Urothelium cell line (cell line): ENCODE results near the gene CLCNKA.
"Not testable (repeated sequence)": the region's sequence is repeated elsewhere in the genome, so short reads cannot be mapped to it uniquely, and the experiment has no call there.

ENCODE experiments used
- DNase-seq: peaks from one replicate; pipeline ENCODE4 v3.0.0; 2011; ENCODE audit warnings: low spot score, mixed read lengths
- FAIRE-seq: peaks from 2 replicates; lab custom pipeline; 2011; peaks lifted over from hg19 to GRCh38; lab: Jason Lieb, UNC

Gene CLCNKA

GRCh38 chr1:16017076-16017460 lies 4.8 kb upstream of the CLCNKA start:
- no peak for DNase-seq
- no peak for FAIRE-seq

DNA sequence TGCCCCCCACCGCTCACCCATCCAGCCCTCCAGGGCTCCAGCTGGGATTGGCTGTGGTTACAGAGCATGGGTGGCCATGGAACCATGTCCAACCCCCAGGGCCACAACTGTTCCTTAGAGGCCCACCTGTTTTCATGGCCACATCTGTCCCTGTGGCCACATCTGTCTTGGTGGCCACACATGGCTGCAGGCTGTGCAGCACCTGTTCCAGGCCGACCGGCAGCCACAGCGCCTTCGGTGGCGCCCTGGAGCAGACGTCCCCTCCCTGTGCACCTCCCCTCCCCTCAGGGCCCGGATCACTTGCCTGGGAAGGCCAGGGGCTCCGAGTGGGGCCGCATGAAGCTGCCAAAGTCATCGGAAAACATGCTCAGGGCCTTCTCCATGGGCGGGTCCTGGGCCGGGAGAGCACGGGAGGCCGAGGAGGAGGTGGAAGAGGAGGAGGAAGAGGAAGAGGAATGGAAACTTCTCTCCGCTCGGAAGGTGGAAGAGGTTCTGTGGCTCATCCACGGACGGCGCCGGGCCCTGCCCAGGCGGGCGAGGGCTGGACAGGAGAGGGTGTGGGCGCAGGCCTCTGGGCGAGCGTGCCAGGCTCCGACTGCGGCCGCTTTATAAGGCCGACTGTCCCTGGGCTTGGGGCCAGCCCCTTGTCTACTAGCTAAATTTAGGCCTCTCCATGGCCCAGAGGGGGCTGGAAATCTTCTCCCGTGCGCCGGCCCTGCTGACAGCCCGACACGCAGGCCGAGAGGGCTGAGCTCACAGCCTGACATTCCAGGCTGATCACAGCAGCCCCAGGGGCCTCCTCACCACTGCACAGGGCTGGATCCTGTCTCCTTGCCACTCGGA lies 4.2 kb upstream of the CLCNKA start, which contains the start of gene HSPB7:
HSPB7 (minus strand) TSS at position 583 of the 843 bp plus-strand sequence; CDS start at position 503, 80 bp downstream.
- FAIRE-seq (no peak), DNase-seq (no peak)

- FAIRE-seq: no peak
- DNase-seq: no peak
Observed at GRCh38 chr1:16018308-16018707, 3.5 kb upstream of the CLCNKA start.

GRCh38 chr1:16018749-16019643 lies 2.8 kb upstream of the CLCNKA start:
- DNase-seq (no peak), FAIRE-seq (no peak)

DNA sequence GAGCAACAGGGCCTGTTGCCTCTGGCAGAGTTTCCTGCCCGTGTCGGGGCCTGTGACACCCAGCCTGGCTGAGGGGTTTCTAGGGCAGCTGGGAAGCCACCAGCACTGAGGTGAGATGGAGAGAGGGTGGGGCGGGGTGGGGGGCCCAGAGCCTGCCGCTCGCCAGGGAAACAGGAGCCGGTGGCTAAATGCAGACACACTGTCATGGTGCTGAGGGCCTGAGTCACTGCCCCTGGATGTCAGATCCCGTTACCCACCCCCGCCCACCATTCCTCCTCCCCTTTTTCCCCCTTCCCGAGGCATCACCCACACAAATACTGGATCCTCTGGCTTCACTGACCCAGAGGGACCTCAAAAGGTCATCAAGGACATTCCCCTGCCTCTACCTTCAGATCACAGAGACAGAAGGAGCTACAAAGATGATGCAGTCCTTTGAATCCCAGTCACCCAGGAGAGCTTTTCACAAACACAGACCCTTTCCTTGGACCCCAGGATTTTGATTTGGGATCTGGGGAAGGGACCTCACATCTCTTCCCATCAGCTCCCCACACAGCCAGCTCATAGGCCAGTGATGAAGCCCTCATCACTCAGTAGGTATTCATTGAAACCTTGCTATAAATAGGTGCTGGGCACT lies 2.1 kb upstream of the CLCNKA start:
- no peak for FAIRE-seq
- peak; percentile 50 for DNase-seq

DNA sequence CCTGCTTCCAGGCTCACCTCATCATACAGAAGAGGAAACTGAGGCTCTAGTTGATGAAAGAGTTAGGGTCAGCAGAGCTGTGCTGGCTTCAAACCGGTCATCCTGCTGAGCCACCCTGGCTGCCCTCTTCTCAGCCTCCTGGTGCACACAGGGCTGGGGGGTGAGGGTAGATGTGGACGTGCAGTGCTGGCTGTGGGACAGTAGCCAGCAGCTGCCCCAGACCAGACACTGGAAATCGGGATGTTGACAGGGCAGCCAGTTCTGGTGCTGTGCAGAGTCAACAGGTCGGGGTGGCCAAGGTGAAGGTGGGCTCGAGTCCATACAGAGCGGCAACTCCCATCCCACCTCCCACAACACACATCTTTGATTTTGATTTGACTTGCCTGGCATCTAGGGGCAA lies 1.5 kb upstream of the CLCNKA start:
- DNase-seq: no peak
- FAIRE-seq: no peak

GRCh38 chr1:16020878-16021277 lies 958 bp upstream of the CLCNKA start:
- not testable (repeated sequence) for DNase-seq
- FAIRE-seq: peak; percentile 72

DNA sequence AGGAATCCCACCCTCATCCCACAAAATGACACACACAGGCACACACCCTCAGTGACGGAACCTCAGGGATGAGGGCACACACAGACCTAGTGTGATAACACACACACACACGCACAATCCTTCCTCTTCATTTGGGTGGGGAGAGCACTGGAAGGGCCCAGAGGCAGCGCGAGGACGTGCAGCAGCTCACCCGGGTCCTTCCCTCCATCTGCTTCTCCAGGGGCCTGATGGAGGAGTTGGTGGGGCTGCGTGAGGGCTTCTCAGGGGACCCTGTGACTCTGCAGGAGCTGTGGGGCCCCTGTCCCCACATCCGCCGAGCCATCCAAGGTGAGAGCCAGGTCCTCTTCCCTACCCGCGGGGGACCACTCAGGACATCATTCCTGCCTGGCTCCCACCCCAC lies 557 bp downstream of the CLCNKA start:
- DNase-seq (no peak), FAIRE-seq (no peak)

DNA sequence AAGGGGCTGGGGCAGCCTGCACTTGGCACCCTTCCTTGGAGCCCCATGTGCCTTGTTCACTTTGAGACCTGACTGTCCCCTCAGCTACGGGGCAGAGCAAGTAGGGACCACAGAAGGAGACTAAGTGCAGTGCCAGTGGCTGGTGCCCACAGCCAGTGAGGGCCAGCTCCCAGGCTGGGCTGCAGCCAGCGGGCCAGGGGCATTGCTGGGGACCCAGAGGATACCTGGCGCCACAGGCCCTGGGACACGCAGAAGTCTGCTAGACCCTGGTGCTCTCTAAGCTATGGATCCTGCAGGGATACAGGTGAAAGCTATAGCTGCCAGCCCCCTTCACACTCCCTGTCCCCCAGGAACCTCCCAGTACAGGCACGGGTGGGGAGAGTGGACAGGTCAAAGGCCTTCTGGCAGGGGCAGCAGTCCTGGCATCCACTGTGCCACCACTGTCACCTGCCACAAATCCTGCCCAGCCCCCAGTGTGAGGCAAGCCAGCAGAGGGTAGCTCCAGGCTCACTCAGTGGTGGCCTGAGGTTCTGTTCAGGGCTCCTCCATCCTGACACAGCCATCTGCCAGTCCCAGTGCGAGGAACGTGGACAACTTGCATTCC lies 1.3 kb downstream of the CLCNKA start:
- DNase-seq: no peak

GRCh38 chr1:16026302-16026701 lies 4.5 kb downstream of the CLCNKA start:
- not testable (repeated sequence) for DNase-seq, FAIRE-seq

More for the DNA sequence above, 1.3 kb downstream of the CLCNKA start:
- no peak for FAIRE-seq

DNA sequence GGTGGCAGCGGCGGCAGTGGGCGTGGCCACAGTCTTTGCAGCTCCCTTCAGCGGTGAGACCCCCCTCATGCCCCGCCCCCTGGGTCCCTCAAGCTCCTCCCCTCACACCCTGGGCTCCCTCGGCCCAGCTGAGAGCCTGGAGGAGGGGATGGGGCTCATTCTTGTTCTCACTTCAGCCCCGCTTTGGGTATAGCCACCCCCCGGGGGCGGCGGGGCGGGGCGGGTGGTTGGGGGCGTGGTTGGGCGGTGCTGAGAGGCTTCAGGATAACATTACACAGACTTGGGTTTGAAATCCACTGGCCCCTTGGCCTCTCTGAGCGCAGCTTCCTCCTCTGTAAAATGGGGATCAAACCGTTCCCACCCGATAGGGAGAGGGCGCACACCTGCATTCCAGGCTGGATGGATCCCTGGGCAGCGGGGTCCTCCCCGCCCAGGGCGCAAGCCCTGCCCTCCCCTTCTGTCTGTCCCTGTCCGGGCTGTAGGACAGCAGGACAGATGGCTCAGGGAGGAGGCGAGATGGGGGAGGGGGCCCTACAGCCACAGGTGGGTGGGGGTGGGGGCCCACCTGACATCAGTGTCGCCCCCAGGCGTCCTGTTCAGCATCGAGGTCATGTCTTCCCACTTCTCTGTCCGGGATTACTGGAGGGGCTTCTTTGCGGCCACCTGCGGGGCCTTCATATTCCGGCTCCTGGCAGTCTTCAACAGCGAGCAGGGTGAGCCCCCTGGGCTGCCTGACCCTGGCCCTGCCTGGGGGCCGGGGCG lies 5.1 kb downstream of the CLCNKA start:
- FAIRE-seq (no peak), DNase-seq (no peak)

GRCh38 chr1:16028237-16029002 lies 6.6 kb downstream of the CLCNKA start:
- DNase-seq (no peak), FAIRE-seq (no peak)

DNA sequence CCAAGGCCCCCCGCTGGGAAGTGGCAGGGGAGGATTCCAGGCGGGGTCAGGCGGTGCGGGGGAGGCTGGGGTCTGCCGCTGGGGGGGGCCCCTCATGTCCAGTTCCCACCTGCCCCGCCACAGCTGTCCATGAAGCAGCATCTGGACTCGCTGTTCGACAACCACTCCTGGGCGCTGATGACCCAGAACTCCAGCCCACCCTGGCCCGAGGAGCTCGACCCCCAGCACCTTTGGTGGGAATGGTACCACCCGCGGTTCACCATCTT lies 7.1 kb downstream of the CLCNKA start:
- not testable (repeated sequence) for FAIRE-seq, DNase-seq

GRCh38 chr1:16029288-16029687 lies 7.5 kb downstream of the CLCNKA start:
- FAIRE-seq: no peak
- no peak for DNase-seq

- no peak for DNase-seq
- FAIRE-seq: no peak
Observed at GRCh38 chr1:16031551-16031950, 9.7 kb downstream of the CLCNKA start.

GRCh38 chr1:16032388-16033102 lies 10.7 kb downstream of the CLCNKA start:
- FAIRE-seq (no peak), DNase-seq (peak; percentile 88)

DNA sequence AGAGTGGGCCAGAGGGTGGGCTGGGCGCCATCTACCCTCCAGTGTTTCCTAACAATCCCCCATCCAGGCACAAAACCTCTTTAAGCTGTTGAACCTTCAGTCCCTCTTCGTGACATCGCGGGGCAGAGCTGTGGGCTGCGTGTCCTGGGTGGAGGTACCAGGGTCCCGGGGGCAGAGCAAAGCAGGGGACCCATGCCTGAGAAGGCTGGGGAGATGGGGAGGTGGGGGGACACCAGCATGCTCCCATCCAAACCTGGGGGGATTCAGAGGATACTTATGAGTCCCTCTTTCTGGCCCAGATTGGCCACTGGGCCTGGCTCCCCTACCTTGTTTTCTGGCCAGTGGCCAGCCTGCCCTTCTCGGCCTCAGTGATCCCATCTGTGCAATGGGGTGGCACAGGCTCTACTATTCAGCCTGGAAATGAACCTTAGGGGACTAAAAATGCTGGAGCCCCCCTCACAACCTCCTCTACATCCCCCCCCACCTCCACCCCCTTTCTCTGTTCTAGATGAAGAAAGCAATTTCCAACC lies 11.3 kb downstream of the CLCNKA start:
- not testable (repeated sequence) for DNase-seq, FAIRE-seq

GRCh38 chr1:16036461-16036860 lies 14.6 kb downstream of the CLCNKA start:
- not testable (repeated sequence) for DNase-seq
- FAIRE-seq: peak; percentile 53

DNA sequence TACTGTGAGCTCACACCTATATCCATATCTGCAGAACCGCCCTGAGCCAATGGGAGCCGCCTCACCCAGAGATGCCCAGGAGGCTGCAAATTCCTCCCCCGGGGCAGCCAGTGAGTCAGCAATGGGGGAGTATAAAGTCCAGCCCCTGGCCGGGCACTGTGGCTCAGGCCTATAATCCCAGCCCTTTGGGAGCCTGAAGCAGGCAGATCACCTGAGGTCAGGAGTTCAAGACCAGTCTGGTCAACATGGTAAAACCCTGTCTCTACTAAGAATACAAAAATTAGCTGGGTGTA lies 16.7 kb downstream of the CLCNKA start:
- FAIRE-seq (no peak), DNase-seq (peak; percentile 45)
